Body of pancreas (tissue), 4 donors: ENCODE data around the gene TINAGL1. TPM values are rescaled to one million over a fixed set of nuclear protein-coding genes. Genes with fewer than 3 reads are reported as not detected.

ENCODE experiments used
- ATAC-seq: fragments of 150-250 bp; one replicate; pipeline ENCODE4 v1.9.1; 2016
- DNase-seq, 4 donors: peaks; one replicate each; pipeline ENCODE4 v3.0.0-alpha.2; 2019
- H3K27ac ChIP-seq, 4 donors: fragments of 200-600 bp; sonication (generic); 1 replicate in 3 of 4; 2 replicates in 1 of 4; pipeline versions ENCODE4 v1.5.1 to v1.6.1; 2016 to 2019; ENCODE audit warnings: mild to moderate bottlenecking in 1 of 4, mixed read lengths in 1 of 4, moderate library complexity in 1 of 4
- H3K27me3 ChIP-seq, 2 donors: fragments of 200-600 bp; sonication (generic); one replicate each; pipeline ENCODE4 v1.6.0; 2016; ENCODE audit warnings: mild to moderate bottlenecking in 1 of 2
- H3K36me3 ChIP-seq, 2 donors: fragments of 200-600 bp; sonication (generic); replicated peaks in 1 of 2; 2 replicates each; pipeline ENCODE4 v1.5.1; 2016; ENCODE audit warnings: low read depth in 2 of 2; ENCODE audit not compliant: insufficient read depth in 1 of 2
- H3K4me1 ChIP-seq: fragments of 200-600 bp; sonication (generic); one replicate; pipeline ENCODE4 v1.6.0; 2016
- H3K4me3 ChIP-seq, 2 donors: fragments of 200-600 bp; sonication (generic); 1 replicate in 1 of 2; 2 replicates in 1 of 2; pipeline ENCODE4 v1.5.1; 2016 to 2019
- H3K9me3 ChIP-seq, 3 donors: fragments of 200-600 bp; sonication (generic); 1 replicate in 2 of 3; 2 replicates in 1 of 3; pipeline ENCODE4 v1.5.1; 2016
- POLR2A ChIP-seq, 3 donors: fragments of 450-650 bp; IDR thresholded peaks; one replicate each; pipeline ENCODE4 v1.6.1; 2016; ENCODE audit warnings: antibody characterized with exemption in 3 of 3, mild to moderate bottlenecking in 2 of 3
- WGBS, 2 donors: methylation state at CpG; one replicate each; pipeline ENCODE4 v1.1.5; 2017; 5-methylcytosine and 5-hydroxymethylcytosine counted together
- intact Hi-C: fragments of 100-400 bp; cut with DNase I; formaldehyde crosslinking; loops from one replicate; pipeline ENCODE4 v1.15.1; 2023
- total RNA-seq, 2 donors: library from RNA; depleted of rRNA; stranded (reverse); fragments of >200 nt; gene quantifications; one replicate each; pipeline ENCODE4 v1.1.0, GENCODE V29; 2016
- TF ChIP-seq, protein P1 (sequence below), 7 experiments: fragments of 450-650 bp in 4 of 7; fragments of 200-600 bp in 3 of 7; sonication (generic) in 3 of 7; IDR thresholded peaks; one replicate each; pipeline ENCODE4 v1.5.1; 2016 to 2019; ENCODE audit warnings: antibody characterized with exemption in 7 of 7

The TINAGL1 gene
- total RNA-seq, 2 donors from 2014 or later = 47.2 to 148 TPM

DNA sequence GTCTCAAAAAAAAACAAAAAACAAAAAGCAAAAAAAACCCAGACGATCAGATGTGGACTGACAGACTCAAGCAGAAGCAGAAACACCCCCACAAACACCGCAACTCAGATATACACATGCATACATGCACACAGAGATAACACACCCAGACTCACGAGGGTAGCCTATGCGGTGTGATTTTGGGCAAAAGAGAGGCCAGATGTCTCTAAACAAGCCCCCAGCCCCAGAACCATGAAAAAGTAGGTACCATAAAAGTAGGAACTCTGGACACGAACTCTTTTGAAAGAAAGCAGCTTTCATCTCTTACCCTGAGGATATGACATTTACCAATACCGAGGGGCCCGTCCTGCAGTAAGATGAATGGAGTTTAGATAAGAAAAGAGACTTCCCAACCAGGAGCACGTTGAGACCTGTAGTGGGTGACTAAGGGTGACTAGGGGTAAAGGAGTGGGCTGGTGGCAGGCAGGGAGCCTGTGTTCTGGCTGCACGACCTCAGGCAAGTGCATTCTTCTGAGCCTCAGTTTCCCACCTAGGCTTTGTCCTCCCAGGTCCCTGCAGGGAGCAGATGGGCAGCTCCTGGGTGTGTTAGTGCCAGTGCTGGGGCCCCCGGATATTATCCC is 1.5 kb upstream of the TINAGL1 start:
- WGBS, 2 donors = 50% methylated on average over 10 of the region's 10 CpGs

DNA sequence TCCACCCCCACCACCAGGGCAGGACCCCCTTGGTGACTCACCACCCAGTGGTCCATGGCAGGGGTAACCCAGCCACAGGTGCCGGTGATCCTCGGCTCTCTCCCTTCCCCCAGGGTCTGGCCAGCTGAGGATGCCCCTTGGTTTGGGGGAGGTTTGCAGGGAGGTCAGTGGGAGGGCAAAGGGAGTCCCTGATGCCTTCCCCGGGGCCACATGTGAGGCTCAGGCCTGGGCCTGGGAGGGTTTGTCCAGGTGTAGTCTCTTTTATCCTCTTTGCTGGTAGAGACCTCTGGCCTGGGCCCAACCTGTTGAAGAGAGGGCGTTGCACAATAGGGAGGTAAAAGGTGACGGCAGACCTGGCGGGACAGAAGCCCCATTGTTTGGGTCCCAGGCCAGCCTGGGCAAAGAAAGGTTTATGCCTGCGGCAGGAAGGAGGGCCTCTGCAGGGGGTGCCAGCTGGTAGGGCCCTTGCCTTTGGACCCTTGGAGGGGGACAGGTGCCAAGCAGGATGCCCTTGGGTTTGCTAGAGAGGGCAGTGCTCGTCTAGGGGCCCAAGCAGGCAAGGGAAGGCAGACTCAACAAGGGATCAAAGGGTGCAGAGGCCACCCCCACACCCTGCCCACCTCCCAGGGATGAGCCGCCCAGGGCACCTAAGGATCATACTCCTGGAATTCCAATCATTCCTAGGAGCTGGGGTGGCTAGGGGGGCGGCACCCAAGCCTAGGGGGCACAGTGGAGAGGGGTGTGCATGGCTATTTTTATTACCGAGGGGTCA is 760 bp upstream of the TINAGL1 start:
- H3K9me3 ChIP-seq = no peaks in the 10 kb centered on the region
- no peaks in the 10 kb centered on the region for H3K27me3 ChIP-seq
- H3K4me3 ChIP-seq = no peak overlapping the region
- peak; percentile 73 to 88 (median 84) for DNase-seq
- H3K4me1 ChIP-seq = peaks cover 55% of the 10 kb centered on the region
- peak; percentile 74 for ATAC-seq
- intact Hi-C loops = no loop called here
- TF ChIP-seq, protein P1, sequence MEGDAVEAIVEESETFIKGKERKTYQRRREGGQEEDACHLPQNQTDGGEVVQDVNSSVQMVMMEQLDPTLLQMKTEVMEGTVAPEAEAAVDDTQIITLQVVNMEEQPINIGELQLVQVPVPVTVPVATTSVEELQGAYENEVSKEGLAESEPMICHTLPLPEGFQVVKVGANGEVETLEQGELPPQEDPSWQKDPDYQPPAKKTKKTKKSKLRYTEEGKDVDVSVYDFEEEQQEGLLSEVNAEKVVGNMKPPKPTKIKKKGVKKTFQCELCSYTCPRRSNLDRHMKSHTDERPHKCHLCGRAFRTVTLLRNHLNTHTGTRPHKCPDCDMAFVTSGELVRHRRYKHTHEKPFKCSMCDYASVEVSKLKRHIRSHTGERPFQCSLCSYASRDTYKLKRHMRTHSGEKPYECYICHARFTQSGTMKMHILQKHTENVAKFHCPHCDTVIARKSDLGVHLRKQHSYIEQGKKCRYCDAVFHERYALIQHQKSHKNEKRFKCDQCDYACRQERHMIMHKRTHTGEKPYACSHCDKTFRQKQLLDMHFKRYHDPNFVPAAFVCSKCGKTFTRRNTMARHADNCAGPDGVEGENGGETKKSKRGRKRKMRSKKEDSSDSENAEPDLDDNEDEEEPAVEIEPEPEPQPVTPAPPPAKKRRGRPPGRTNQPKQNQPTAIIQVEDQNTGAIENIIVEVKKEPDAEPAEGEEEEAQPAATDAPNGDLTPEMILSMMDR (IDR thresholded peaks at IDR 0.05) = no peak
- TF ChIP-seq POLR2A (IDR thresholded peaks at IDR 0.05) = no peak
- 50 to 57% methylated on average over 9 to 11 of the region's 11 CpGs for WGBS, 2 donors
- no peaks in the 10 kb centered on the region for H3K36me3 ChIP-seq
- H3K27ac ChIP-seq = peak overlapping the region; percentile 88 to 94 (median 94)

More for the DNA sequence above, 1.5 kb upstream of the TINAGL1 start:
- H3K4me1 ChIP-seq = peaks cover 54% of the 10 kb centered on the region
- no peaks in the 10 kb centered on the region for H3K36me3 ChIP-seq
- no peak for DNase-seq
- H3K27ac ChIP-seq = peak overlapping the region; percentile 88 to 94 (median 94)
- TF ChIP-seq POLR2A (IDR thresholded peaks at IDR 0.05) = no peak
- TF ChIP-seq, protein P1 (IDR thresholded peaks at IDR 0.05) = no peak
- ATAC-seq = no peak
- H3K9me3 ChIP-seq = no peaks in the 10 kb centered on the region
- H3K4me3 ChIP-seq = no peak overlapping the region
- intact Hi-C loops = no loop called here
- H3K27me3 ChIP-seq = no peaks in the 10 kb centered on the region

DNA sequence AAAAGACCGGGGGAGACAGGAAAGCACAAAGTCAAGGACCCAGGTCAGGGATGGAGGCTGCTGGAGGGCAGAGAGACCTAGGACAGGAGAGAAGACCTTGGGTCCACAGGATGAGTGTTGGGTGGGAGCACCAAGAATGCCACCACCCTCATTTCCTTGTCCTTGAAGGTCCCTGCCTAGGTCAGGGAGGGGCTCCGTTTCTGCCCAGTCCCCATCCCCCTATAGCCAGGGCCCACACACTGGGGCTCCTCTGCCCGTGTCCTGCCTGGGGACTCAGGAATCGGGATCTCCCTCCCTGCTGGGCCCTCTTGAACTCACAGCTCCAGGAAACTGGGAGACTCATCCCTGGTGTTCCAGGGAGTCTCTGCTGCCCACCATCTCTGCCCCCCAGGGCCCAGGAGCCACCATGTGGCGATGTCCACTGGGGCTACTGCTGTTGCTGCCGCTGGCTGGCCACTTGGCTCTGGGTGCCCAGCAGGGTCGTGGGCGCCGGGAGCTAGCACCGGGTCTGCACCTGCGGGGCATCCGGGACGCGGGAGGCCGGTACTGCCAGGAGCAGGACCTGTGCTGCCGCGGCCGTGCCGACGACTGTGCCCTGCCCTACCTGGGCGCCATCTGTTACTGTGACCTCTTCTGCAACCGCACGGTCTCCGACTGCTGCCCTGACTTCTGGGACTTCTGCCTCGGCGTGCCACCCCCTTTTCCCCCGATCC is 584 bp downstream of the TINAGL1 start:
- DNase-seq = no peak
- WGBS, 2 donors = 38 to 55% methylated on average over 4 to 27 of the region's 27 CpGs
- peak overlapping the region; percentile 88 to 94 (median 94) for H3K27ac ChIP-seq
- peak overlapping the region in 1 of 2 donors; percentile 11 for H3K4me3 ChIP-seq
- no peaks in the 10 kb centered on the region for H3K27me3 ChIP-seq
- no peak for ATAC-seq
- H3K4me1 ChIP-seq = peaks cover 55% of the 10 kb centered on the region
- intact Hi-C loops = no loop called here
- no peak for TF ChIP-seq POLR2A (IDR thresholded peaks at IDR 0.05)
- TF ChIP-seq, protein P1 (IDR thresholded peaks at IDR 0.05) = no peak
- H3K36me3 ChIP-seq = no peaks in the 10 kb centered on the region
- no peaks in the 10 kb centered on the region for H3K9me3 ChIP-seq

DNA sequence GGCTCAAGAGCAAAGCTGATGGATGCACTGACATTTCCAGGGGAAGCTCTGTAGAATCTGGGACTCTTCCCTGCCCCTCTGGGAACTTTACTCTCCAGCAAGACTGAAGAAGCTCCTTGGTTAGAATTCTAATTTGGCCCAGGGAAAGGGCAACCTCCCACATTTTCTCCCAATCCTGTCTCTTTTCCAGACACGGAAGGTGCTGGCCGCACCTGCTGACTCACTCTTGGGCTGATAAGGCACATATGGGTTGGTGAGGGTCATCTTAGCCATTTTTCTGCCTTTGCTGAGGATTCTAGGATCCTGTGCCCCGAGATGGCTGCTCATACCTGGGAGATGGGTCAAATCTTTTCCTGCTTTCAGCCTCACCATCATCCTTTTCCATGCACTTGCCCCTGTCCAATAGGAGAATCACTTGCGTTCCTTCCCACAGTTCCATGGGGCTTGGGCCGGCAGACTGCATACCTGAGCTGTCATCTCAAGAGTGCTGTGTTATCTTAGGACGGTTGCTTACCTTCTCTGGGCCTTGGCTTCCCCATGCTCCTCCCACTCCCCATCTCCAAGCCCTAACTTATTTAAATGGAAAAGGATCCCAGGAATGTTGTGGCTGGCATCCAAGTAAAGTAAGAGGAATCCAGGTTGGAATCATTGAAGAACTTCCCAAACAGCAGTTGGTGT is 1.3 kb downstream of the TINAGL1 start:
- Histone ChIP-seq H3K4me3 (peak overlapping the region in 1 of 2 donors; percentile 11), H3K36me3 (no peaks in the 10 kb centered on the region), H3K27ac (peak overlapping the region; percentile 88 to 94 (median 94)), H3K9me3 (no peaks in the 10 kb centered on the region), H3K4me1 (peaks cover 51% of the 10 kb centered on the region), H3K27me3 (no peaks in the 10 kb centered on the region)
- 35 to 38% methylated on average over 6 of the region's 6 CpGs for WGBS, 2 donors
- TF ChIP-seq POLR2A (IDR thresholded peaks at IDR 0.05) = no peak
- TF ChIP-seq, protein P1 (IDR thresholded peaks at IDR 0.05) = no peak
- no peak for DNase-seq
- intact Hi-C loops = no loop called here
- ATAC-seq = no peak
